Epithelial cell of proximal tubule (primary cell): Measurements from ENCODE around the gene RFT1. TPM values are rescaled to one million over a fixed set of nuclear protein-coding genes. Genes with fewer than 3 reads are reported as not detected.
A peak's percentile ranks its signal among the peaks of the same experiment; 100 is the strongest.
"Not testable (repeated sequence)": the region's sequence is repeated elsewhere in the genome, so short reads cannot be mapped to it uniquely, and the experiment has no call there.

Experiments
- DNase-seq: peaks from one replicate; pipeline ENCODE4 v3.0.0-alpha.2; 2011; ENCODE audit warnings: low read depth
- H3K4me3 ChIP-seq: 2 replicates; pipeline ENCODE4 v1.5.1; 2011; ENCODE audit warnings: low read depth, mild to moderate bottlenecking, low read length
- CTCF ChIP-seq: conservative IDR thresholded peaks from 2 replicates; pipeline ENCODE4 v1.5.1; 2012; ENCODE audit warnings: low read depth, mild to moderate bottlenecking, low read length
- total RNA-seq: library from RNA; depleted of rRNA; stranded (reverse); fragments of >200 nt; gene quantifications from 2 replicates; pipeline ENCODE4 v1.2.3, GENCODE V29; 2015

Gene RFT1
- total RNA-seq, 1 donor from 2014 or later: 25.1 TPM

- DNase-seq: no peak
- no peak overlapping the region for H3K4me3 ChIP-seq
- no peak for TF ChIP-seq CTCF
These were observed 67.3 kb downstream of the RFT1 start for GRCh38 chr3:53062905-53063304.

- peak; percentile 62 for TF ChIP-seq CTCF
- DNase-seq: no peak
- H3K4me3 ChIP-seq: no peak overlapping the region
These were observed 73.8 kb downstream of the RFT1 start for GRCh38 chr3:53056442-53056841.

- DNase-seq, H3K4me3 ChIP-seq: not testable (repeated sequence)
These were observed 76.0 kb downstream of the RFT1 start for GRCh38 chr3:53054233-53054632.

GRCh38 chr3:53051929-53052328, 78.3 kb downstream of the RFT1 start:
- no peak for DNase-seq

GRCh38 chr3:53049987-53050386, 80.2 kb downstream of the RFT1 start:
- no peak for TF ChIP-seq CTCF
- H3K4me3 ChIP-seq: no peak overlapping the region
- no peak for DNase-seq

More at GRCh38 chr3:53051929-53052328, 78.3 kb downstream of the RFT1 start:
- TF ChIP-seq CTCF: no peak
- H3K4me3 ChIP-seq: no peak overlapping the region

- no peak for DNase-seq
- peak; percentile 44 for TF ChIP-seq CTCF
- peak overlapping the region; percentile 76 for H3K4me3 ChIP-seq
These were observed 83.8 kb downstream of the RFT1 start for GRCh38 chr3:53046171-53047170.

GRCh38 chr3:53045518-53046170, 84.6 kb downstream of the RFT1 start, which contains the start of gene SFMBT1:
TSS of gene SFMBT1 (minus strand) at chr3:53046073. CDS start at chr3:52969128, 76,945 bp downstream.
- no peak for DNase-seq
- peak within 1 kb of the TSS; percentile 76 for H3K4me3 ChIP-seq
- no peak for TF ChIP-seq CTCF
